Measurements from ENCODE around the gene STAT5B.
"Not testable (repeated sequence)": the region's sequence is repeated elsewhere in the genome, so short reads cannot be mapped to it uniquely, and the experiment has no call there.

The STAT5B gene

GRCh38 chr17:42227849-42228700 lies 48.1 kb downstream of the STAT5B start:
- Histone ChIP-seq H3K4me2 (peak overlapping the region in 4 of 11 experiments; percentile 1 to 24 (median 18); a peak in 5 of 22 replicates), H3K27me3 (no peaks in the 10 kb centered on the region), H3K4me1 (peaks cover 0 to 29% (median 12%) of the 10 kb centered on the region in 10 experiments; a peak in 13 of 20 replicates), H4K20me1 (peaks cover 0 to 12% (median 5%) of the 10 kb centered on the region in 11 experiments; a peak in 8 of 22 replicates), H3K36me3 (peaks cover 22 to 74% (median 55%) of the 10 kb centered on the region in 11 experiments), H3K4me3 (no peak overlapping the region), H3K9ac (no peak overlapping the region), H3K27ac (0 out of 22 replicates have a peak overlapping the region, but pooled peaks of 2 of the 11 experiments have one; percentile 5 to 37), H3K9me3 (replicated peaks in 1 of 11) (no peaks in the 10 kb centered on the region)
- no peak for TF ChIP-seq Cebpa-rat (IDR thresholded peaks at IDR 0.05)

GRCh38 chr17:42225646-42226045 lies 50.5 kb downstream of the STAT5B start:
- no peak overlapping the region for H3K9ac ChIP-seq
- TF ChIP-seq Cebpa-rat (IDR thresholded peaks at IDR 0.05): no peak
- no peak overlapping the region for H3K27ac ChIP-seq
- H3K9me3 ChIP-seq (replicated peaks in 1 of 11): no peaks in the 10 kb centered on the region
- peaks cover 33 to 87% (median 68%) of the 10 kb centered on the region in 11 experiments for H3K36me3 ChIP-seq
- H3K4me2 ChIP-seq: peak overlapping the region in 3 of 11 experiments; percentile 12 to 31 (median 30); a peak in 2 of 22 replicates
- peaks cover 0 to 29% (median 12%) of the 10 kb centered on the region in 10 experiments; a peak in 13 of 20 replicates for H3K4me1 ChIP-seq
- peaks cover 0 to 11% (median 0%) of the 10 kb centered on the region in 11 experiments; a peak in 6 of 22 replicates for H4K20me1 ChIP-seq
- H3K27me3 ChIP-seq: no peaks in the 10 kb centered on the region
- no peak overlapping the region for H3K4me3 ChIP-seq

- Histone ChIP-seq H4K20me1 (peaks cover 0 to 9% (median 0%) of the 10 kb centered on the region in 11 experiments; a peak in 6 of 22 replicates), H3K27ac (no peak overlapping the region), H3K9me3 (replicated peaks in 1 of 11) (no peaks in the 10 kb centered on the region), H3K9ac (no peak overlapping the region), H3K4me1 (peaks cover 0 to 29% (median 12%) of the 10 kb centered on the region in 10 experiments; a peak in 13 of 20 replicates), H3K27me3 (no peaks in the 10 kb centered on the region), H3K36me3 (peaks cover 33 to 89% (median 65%) of the 10 kb centered on the region in 11 experiments), H3K4me2 (no peak overlapping the region), H3K4me3 (no peak overlapping the region)
- TF ChIP-seq Cebpa-rat (IDR thresholded peaks at IDR 0.05): no peak
Observed at GRCh38 chr17:42224651-42225050, 51.5 kb downstream of the STAT5B start.

GRCh38 chr17:42221886-42222745 lies 54.1 kb downstream of the STAT5B start:
- Histone ChIP-seq H4K20me1 (peaks cover 0 to 6% (median 0%) of the 10 kb centered on the region in 11 experiments; a peak in 2 of 22 replicates), H3K4me2 (no peak overlapping the region), H3K9ac (no peak overlapping the region), H3K4me1 (peaks cover 0 to 12% (median 0%) of the 10 kb centered on the region in 10 experiments; a peak in 5 of 20 replicates), H3K9me3 (replicated peaks in 1 of 11) (no peaks in the 10 kb centered on the region), H3K4me3 (no peak overlapping the region), H3K27ac (no peak overlapping the region), H3K36me3 (peaks cover 47 to 85% (median 71%) of the 10 kb centered on the region in 11 experiments), H3K27me3 (no peaks in the 10 kb centered on the region)
- TF ChIP-seq Cebpa-rat (IDR thresholded peaks at IDR 0.05): no peak

GRCh38 chr17:42219280-42219679 lies 56.9 kb downstream of the STAT5B start:
- not testable (repeated sequence) for H3K27me3 ChIP-seq; H3K4me3 ChIP-seq; H3K9ac ChIP-seq; H3K27ac ChIP-seq; H3K4me2 ChIP-seq; H4K20me1 ChIP-seq; H3K4me1 ChIP-seq; H3K9me3 ChIP-seq (replicated peaks in 1 of 11)
- H3K36me3 ChIP-seq: peaks cover 69 to 87% (median 82%) of the 10 kb centered on the region in 11 experiments

GRCh38 chr17:42214156-42214555 lies 62.0 kb downstream of the STAT5B start:
- no peak for TF ChIP-seq Cebpa-rat (IDR thresholded peaks at IDR 0.05)
- H3K27ac ChIP-seq: no peak overlapping the region
- no peak overlapping the region for H3K4me2 ChIP-seq
- no peak overlapping the region for H3K9ac ChIP-seq
- peaks cover 91 to 96% (median 94%) of the 10 kb centered on the region in 11 experiments for H3K36me3 ChIP-seq
- no peaks in the 10 kb centered on the region for H3K27me3 ChIP-seq
- no peak overlapping the region for H3K4me3 ChIP-seq
- no peaks in the 10 kb centered on the region for H3K4me1 ChIP-seq
- no peaks in the 10 kb centered on the region for H4K20me1 ChIP-seq
- H3K9me3 ChIP-seq (replicated peaks in 1 of 11): no peaks in the 10 kb centered on the region

- no peaks in the 10 kb centered on the region for H3K27me3 ChIP-seq
- no peaks in the 10 kb centered on the region for H3K9me3 ChIP-seq (replicated peaks in 1 of 11)
Observed at GRCh38 chr17:42212382-42212781, 63.8 kb downstream of the STAT5B start.

GRCh38 chr17:42211921-42212341 lies 64.3 kb downstream of the STAT5B start:
- not testable (repeated sequence) for H3K4me1 ChIP-seq

More at GRCh38 chr17:42212382-42212781, 63.8 kb downstream of the STAT5B start:
- H3K27ac ChIP-seq: no peak overlapping the region
- H3K9ac ChIP-seq: no peak overlapping the region
- TF ChIP-seq Cebpa-rat (IDR thresholded peaks at IDR 0.05): no peak
- H4K20me1 ChIP-seq: no peaks in the 10 kb centered on the region
- H3K36me3 ChIP-seq: peaks cover 95 to 100% (median 99%) of the 10 kb centered on the region in 11 experiments
- H3K4me1 ChIP-seq: peaks cover 0 to under 1% (median 0%) of the 10 kb centered on the region in 10 experiments; a peak in 2 of 20 replicates
- no peak overlapping the region for H3K4me3 ChIP-seq
- H3K4me2 ChIP-seq: no peak overlapping the region

GRCh38 chr17:42210046-42210445 lies 66.1 kb downstream of the STAT5B start:
- H3K9me3 ChIP-seq (replicated peaks in 1 of 11): no peaks in the 10 kb centered on the region
- no peak overlapping the region for H3K4me3 ChIP-seq
- no peak overlapping the region for H3K9ac ChIP-seq
- H3K4me1 ChIP-seq: peaks cover 0 to 21% (median 8%) of the 10 kb centered on the region in 10 experiments; a peak in 10 of 20 replicates
- TF ChIP-seq Cebpa-rat (IDR thresholded peaks at IDR 0.05): no peak
- H4K20me1 ChIP-seq: no peaks in the 10 kb centered on the region
- peaks cover 95 to 100% (median 99%) of the 10 kb centered on the region in 11 experiments for H3K36me3 ChIP-seq
- no peak overlapping the region for H3K27ac ChIP-seq
- no peak overlapping the region for H3K4me2 ChIP-seq
- H3K27me3 ChIP-seq: no peaks in the 10 kb centered on the region

More at GRCh38 chr17:42211921-42212341, 64.3 kb downstream of the STAT5B start:
- H3K36me3 ChIP-seq: peaks cover 95 to 100% (median 99%) of the 10 kb centered on the region in 11 experiments
- not testable (repeated sequence) for H4K20me1 ChIP-seq; H3K27ac ChIP-seq; H3K9me3 ChIP-seq (replicated peaks in 1 of 11); H3K4me3 ChIP-seq; H3K9ac ChIP-seq; H3K27me3 ChIP-seq; H3K4me2 ChIP-seq
